Measurements from ENCODE around the gene SDC3. TPM values are rescaled to one million over a fixed set of nuclear protein-coding genes. Genes with fewer than 3 reads are reported as not detected.

The SDC3 gene
- total and polyA plus RNA-seq, 5 donors from 2014 or later, result 0.12 TPM; not detected in 4

GRCh38 chr1:30879940-30880677 lies 28.4 kb downstream of the SDC3 start:
- H3K9me3 Mint-ChIP-seq, result no peaks in the 10 kb centered on the region
- Histone ChIP-seq H3K27me3 (ENCODE audit: control insufficient read depth, insufficient read depth, low read length) (no peaks in the 10 kb centered on the region), H3K36me3 (ENCODE audit: control insufficient read depth, insufficient read depth, low read length) (no peaks in the 10 kb centered on the region), H3K4me1 (ENCODE audit: control insufficient read depth, insufficient read depth, low read length, poor library complexity, severe bottlenecking) (no peaks in the 10 kb centered on the region), H3K27ac (ENCODE audit: insufficient read depth, low read length, poor library complexity, severe bottlenecking) (no peak overlapping the region), H3K9me3 (ENCODE audit: control insufficient read depth in 2 of 2, low read length in 2 of 2) (no peaks in the 10 kb centered on the region), H3K4me3 (ENCODE audit: low read depth, low read length) (no peak overlapping the region)
- peaks cover 23% of the 10 kb centered on the region for H3K27me3 Mint-ChIP-seq
- no peaks in the 10 kb centered on the region for H3K36me3 Mint-ChIP-seq
- H3K27ac Mint-ChIP-seq, result no peak overlapping the region
- peaks cover 0 to 5% (median 0%) of the 10 kb centered on the region in 4 donors for H3K4me1 Mint-ChIP-seq
- no peak overlapping the region for H3K4me3 Mint-ChIP-seq
- DNase-seq (no peak), ATAC-seq (ENCODE audit: low read depth in 2 of 2) (no peak)

- H3K36me3 Mint-ChIP-seq, result no peaks in the 10 kb centered on the region
- no peak overlapping the region for H3K27ac Mint-ChIP-seq
- DNase-seq, result no peak
- H3K4me1 ChIP-seq (ENCODE audit: control insufficient read depth, insufficient read depth, low read length, poor library complexity, severe bottlenecking), result no peaks in the 10 kb centered on the region
- no peak overlapping the region for H3K27ac ChIP-seq (ENCODE audit: insufficient read depth, low read length, poor library complexity, severe bottlenecking)
- H3K36me3 ChIP-seq (ENCODE audit: control insufficient read depth, insufficient read depth, low read length), result no peaks in the 10 kb centered on the region
- peaks cover 0 to 5% (median 0%) of the 10 kb centered on the region in 4 donors for H3K4me1 Mint-ChIP-seq
- peaks cover 23% of the 10 kb centered on the region for H3K27me3 Mint-ChIP-seq
- no peaks in the 10 kb centered on the region for H3K9me3 Mint-ChIP-seq
- no peaks in the 10 kb centered on the region for H3K27me3 ChIP-seq (ENCODE audit: control insufficient read depth, insufficient read depth, low read length)
- no peak overlapping the region for H3K4me3 Mint-ChIP-seq
- no peaks in the 10 kb centered on the region for H3K9me3 ChIP-seq (ENCODE audit: control insufficient read depth in 2 of 2, low read length in 2 of 2)
- ATAC-seq (ENCODE audit: low read depth in 2 of 2), result no peak
- no peak overlapping the region for H3K4me3 ChIP-seq (ENCODE audit: low read depth, low read length)
These were observed 29.3 kb downstream of the SDC3 start for GRCh38 chr1:30879126-30879786.

- Histone ChIP-seq H3K4me1 (ENCODE audit: control insufficient read depth, insufficient read depth, low read length, poor library complexity, severe bottlenecking) (no peaks in the 10 kb centered on the region), H3K36me3 (ENCODE audit: control insufficient read depth, insufficient read depth, low read length) (no peaks in the 10 kb centered on the region), H3K27me3 (ENCODE audit: control insufficient read depth, insufficient read depth, low read length) (no peaks in the 10 kb centered on the region), H3K4me3 (ENCODE audit: low read depth, low read length) (no peak overlapping the region), H3K27ac (ENCODE audit: insufficient read depth, low read length, poor library complexity, severe bottlenecking) (no peak overlapping the region), H3K9me3 (ENCODE audit: control insufficient read depth in 2 of 2, low read length in 2 of 2) (no peaks in the 10 kb centered on the region)
- H3K27ac Mint-ChIP-seq, result no peak overlapping the region
- no peak overlapping the region for H3K4me3 Mint-ChIP-seq
- H3K36me3 Mint-ChIP-seq, result no peaks in the 10 kb centered on the region
- H3K27me3 Mint-ChIP-seq, result peaks cover 23% of the 10 kb centered on the region
- H3K4me1 Mint-ChIP-seq, result peaks cover 0 to 5% (median 0%) of the 10 kb centered on the region in 4 donors
- H3K9me3 Mint-ChIP-seq, result no peaks in the 10 kb centered on the region
- ATAC-seq (ENCODE audit: low read depth in 2 of 2) (no peak), DNase-seq (no peak)
These were observed 30.0 kb downstream of the SDC3 start for GRCh38 chr1:30878559-30878958.

GRCh38 chr1:30878016-30878415 lies 30.5 kb downstream of the SDC3 start:
- peaks cover 23% of the 10 kb centered on the region for H3K27me3 Mint-ChIP-seq
- ATAC-seq (ENCODE audit: low read depth in 2 of 2), result no peak

GRCh38 chr1:30877205-30877912 lies 31.2 kb downstream of the SDC3 start:
- H3K4me1 ChIP-seq (ENCODE audit: control insufficient read depth, insufficient read depth, low read length, poor library complexity, severe bottlenecking), result no peaks in the 10 kb centered on the region
- no peaks in the 10 kb centered on the region for H3K9me3 Mint-ChIP-seq
- H3K4me3 Mint-ChIP-seq, result no peak overlapping the region
- no peak overlapping the region for H3K4me3 ChIP-seq (ENCODE audit: low read depth, low read length)
- H3K27me3 ChIP-seq (ENCODE audit: control insufficient read depth, insufficient read depth, low read length), result no peaks in the 10 kb centered on the region
- H3K4me1 Mint-ChIP-seq, result peaks cover 0 to 5% (median 0%) of the 10 kb centered on the region in 4 donors
- no peak overlapping the region for H3K27ac ChIP-seq (ENCODE audit: insufficient read depth, low read length, poor library complexity, severe bottlenecking)
- H3K36me3 ChIP-seq (ENCODE audit: control insufficient read depth, insufficient read depth, low read length), result no peaks in the 10 kb centered on the region
- no peaks in the 10 kb centered on the region for H3K36me3 Mint-ChIP-seq
- peaks cover 23% of the 10 kb centered on the region for H3K27me3 Mint-ChIP-seq
- DNase-seq (no peak), ATAC-seq (ENCODE audit: low read depth in 2 of 2) (no peak)
- H3K9me3 ChIP-seq (ENCODE audit: control insufficient read depth in 2 of 2, low read length in 2 of 2), result no peaks in the 10 kb centered on the region
- no peak overlapping the region for H3K27ac Mint-ChIP-seq

More at GRCh38 chr1:30878016-30878415, 30.5 kb downstream of the SDC3 start:
- H3K4me3 ChIP-seq (ENCODE audit: low read depth, low read length), result no peak overlapping the region
- H3K27ac ChIP-seq (ENCODE audit: insufficient read depth, low read length, poor library complexity, severe bottlenecking), result no peak overlapping the region
- H3K4me1 ChIP-seq (ENCODE audit: control insufficient read depth, insufficient read depth, low read length, poor library complexity, severe bottlenecking), result no peaks in the 10 kb centered on the region
- no peaks in the 10 kb centered on the region for H3K9me3 Mint-ChIP-seq
- no peaks in the 10 kb centered on the region for H3K9me3 ChIP-seq (ENCODE audit: control insufficient read depth in 2 of 2, low read length in 2 of 2)
- H3K4me1 Mint-ChIP-seq, result peaks cover 0 to 5% (median 0%) of the 10 kb centered on the region in 4 donors
- H3K36me3 ChIP-seq (ENCODE audit: control insufficient read depth, insufficient read depth, low read length), result no peaks in the 10 kb centered on the region
- no peaks in the 10 kb centered on the region for H3K27me3 ChIP-seq (ENCODE audit: control insufficient read depth, insufficient read depth, low read length)
- H3K4me3 Mint-ChIP-seq, result no peak overlapping the region
- no peaks in the 10 kb centered on the region for H3K36me3 Mint-ChIP-seq
- DNase-seq, result no peak
- H3K27ac Mint-ChIP-seq, result no peak overlapping the region

GRCh38 chr1:30876451-30877204 lies 31.9 kb downstream of the SDC3 start:
- Mint-ChIP-seq H3K27ac (no peak overlapping the region), H3K9me3 (no peaks in the 10 kb centered on the region), H3K27me3 (peaks cover 23% of the 10 kb centered on the region), H3K36me3 (no peaks in the 10 kb centered on the region), H3K4me3 (no peak overlapping the region), H3K4me1 (peaks cover 0 to 5% (median 0%) of the 10 kb centered on the region in 4 donors)
- Histone ChIP-seq H3K4me1 (ENCODE audit: control insufficient read depth, insufficient read depth, low read length, poor library complexity, severe bottlenecking) (no peaks in the 10 kb centered on the region), H3K27me3 (ENCODE audit: control insufficient read depth, insufficient read depth, low read length) (no peaks in the 10 kb centered on the region), H3K4me3 (ENCODE audit: low read depth, low read length) (no peak overlapping the region), H3K36me3 (ENCODE audit: control insufficient read depth, insufficient read depth, low read length) (no peaks in the 10 kb centered on the region), H3K9me3 (ENCODE audit: control insufficient read depth in 2 of 2, low read length in 2 of 2) (no peaks in the 10 kb centered on the region), H3K27ac (ENCODE audit: insufficient read depth, low read length, poor library complexity, severe bottlenecking) (no peak overlapping the region)
- DNase-seq, result no peak
- ATAC-seq (ENCODE audit: low read depth in 2 of 2), result no peak

- ATAC-seq (ENCODE audit: low read depth in 2 of 2), result no peak
- no peaks in the 10 kb centered on the region for H3K9me3 ChIP-seq (ENCODE audit: control insufficient read depth in 2 of 2, low read length in 2 of 2)
- no peaks in the 10 kb centered on the region for H3K27me3 ChIP-seq (ENCODE audit: control insufficient read depth, insufficient read depth, low read length)
- no peaks in the 10 kb centered on the region for H3K36me3 ChIP-seq (ENCODE audit: control insufficient read depth, insufficient read depth, low read length)
- H3K4me1 ChIP-seq (ENCODE audit: control insufficient read depth, insufficient read depth, low read length, poor library complexity, severe bottlenecking), result no peaks in the 10 kb centered on the region
- Mint-ChIP-seq H3K27ac (no peak overlapping the region), H3K36me3 (no peaks in the 10 kb centered on the region), H3K27me3 (peaks cover 23% of the 10 kb centered on the region), H3K9me3 (no peaks in the 10 kb centered on the region), H3K4me1 (peaks cover 0 to under 1% (median 0%) of the 10 kb centered on the region in 4 donors), H3K4me3 (no peak overlapping the region)
- no peak for DNase-seq
- no peak overlapping the region for H3K4me3 ChIP-seq (ENCODE audit: low read depth, low read length)
- no peak overlapping the region for H3K27ac ChIP-seq (ENCODE audit: insufficient read depth, low read length, poor library complexity, severe bottlenecking)
These were observed 32.6 kb downstream of the SDC3 start for GRCh38 chr1:30875916-30876315.

Data from CD4-positive, CD25-positive, alpha-beta regulatory T cell (primary cell).